Tibial nerve (tissue), 4 donors: ENCODE results near the gene LAMTOR4. TPM values are rescaled to one million over a fixed set of nuclear protein-coding genes. Genes with fewer than 3 reads are reported as not detected.
A peak's percentile ranks its signal among the peaks of the same experiment; 100 is the strongest.

Experiments
- DNase-seq, 2 donors: peaks; one replicate each; pipeline ENCODE4 v3.0.0-alpha.2; 2019; ENCODE audit warnings: low spot score in 2 of 2
- H3K27ac ChIP-seq, 4 donors: fragments of 200-600 bp; sonication (generic) in 3 of 4; one replicate each; pipeline ENCODE4 v1.5.1; 2017 to 2019; ENCODE audit warnings: mild to moderate bottlenecking in 1 of 4
- H3K27me3 ChIP-seq, 2 donors: fragments of 200-600 bp; sonication (generic) in 1 of 2; one replicate each; pipeline versions ENCODE4 v1.5.1 to v1.6.0; 2017 to 2019
- H3K36me3 ChIP-seq, 3 donors: fragments of 200-600 bp; sonication (generic); one replicate each; pipeline ENCODE4 v1.5.1; 2018 to 2019
- H3K4me1 ChIP-seq, 4 donors: fragments of 200-600 bp; sonication (generic) in 3 of 4; one replicate each; pipeline ENCODE4 v1.5.1; 2017 to 2019
- H3K4me3 ChIP-seq, 4 donors: fragments of 200-600 bp; sonication (generic) in 3 of 4; one replicate each; pipeline ENCODE4 v1.5.1; 2017 to 2019; ENCODE audit warnings: mild to moderate bottlenecking in 1 of 4, moderate library complexity in 1 of 4
- H3K9me3 ChIP-seq, 4 donors: fragments of 200-600 bp; sonication (generic) in 3 of 4; one replicate each; pipeline ENCODE4 v1.5.1; 2017 to 2019
- CTCF ChIP-seq, 5 experiments: fragments of 200-600 bp in 3 of 5; fragments of 450-650 bp in 2 of 5; sonication (generic) in 3 of 5; IDR thresholded peaks; one replicate each; pipeline ENCODE4 v1.5.1; 2016 to 2019; ENCODE audit warnings: antibody characterized with exemption in 5 of 5, mild to moderate bottlenecking in 3 of 5, moderate library complexity in 2 of 5
- EP300 ChIP-seq, 2 donors: sonication (generic); formaldehyde crosslinking; IDR thresholded peaks; one replicate each; pipeline ENCODE4 v1.6.1; 2017; ENCODE audit warnings: antibody characterized with exemption in 2 of 2, mild to moderate bottlenecking in 1 of 2
- POLR2A ChIP-seq, 2 donors: fragments of 450-650 bp; IDR thresholded peaks; one replicate each; pipeline ENCODE4 v1.6.1; 2017; ENCODE audit warnings: antibody characterized with exemption in 2 of 2, mild to moderate bottlenecking in 2 of 2, moderate library complexity in 2 of 2
- WGBS, 2 donors: methylation state at CpG; one replicate each; pipeline ENCODE4 v1.1.5; 2018; 5-methylcytosine and 5-hydroxymethylcytosine counted together
- total RNA-seq, 4 donors: library from RNA; depleted of rRNA; stranded (reverse); fragments of >200 nt; gene quantifications; one replicate each; pipeline ENCODE4 v1.1.0, GENCODE V29; 2016

Gene LAMTOR4
- total RNA-seq, 4 donors from 2014 or later: 226 to 312 (median 252) TPM

- Histone ChIP-seq H3K27ac (no peak overlapping the region), H3K9me3 (no peaks in the 10 kb centered on the region), H3K4me3 (peak overlapping the region; percentile 22 to 51 (median 36)), H3K27me3 (peaks cover 0 to 12% of the 10 kb centered on the region in 2 donors), H3K36me3 (no peaks in the 10 kb centered on the region), H3K4me1 (peaks cover 0 to 46% (median 28%) of the 10 kb centered on the region in 4 donors)
- WGBS, 2 donors: 36 to 41% methylated on average over 18 to 20 of the region's 22 CpGs
- DNase-seq: no peak
- no peak for TF ChIP-seq EP300 (IDR thresholded peaks at IDR 0.05)
Observed at GRCh38 chr7:100171840-100172239, 23.1 kb downstream of the LAMTOR4 start.

- Histone ChIP-seq H3K9me3 (no peaks in the 10 kb centered on the region), H3K4me1 (peaks cover 0 to 39% (median 18%) of the 10 kb centered on the region in 4 donors), H3K4me3 (no peak overlapping the region), H3K36me3 (no peaks in the 10 kb centered on the region), H3K27ac (no peak overlapping the region), H3K27me3 (peaks cover 0 to 12% of the 10 kb centered on the region in 2 donors)
- 91 to 92% methylated on average over 11 of the region's 11 CpGs for WGBS, 2 donors
- DNase-seq: no peak
- TF ChIP-seq POLR2A (IDR thresholded peaks at IDR 0.05) (no peak), EP300 (IDR thresholded peaks at IDR 0.05) (no peak), CTCF (IDR thresholded peaks at IDR 0.05) (no peak)
Observed at GRCh38 chr7:100173806-100174495, 25.2 kb downstream of the LAMTOR4 start.

GRCh38 chr7:100174582-100174981, 25.9 kb downstream of the LAMTOR4 start:
- peaks cover 0 to 34% (median 18%) of the 10 kb centered on the region in 4 donors for H3K4me1 ChIP-seq
- no peak overlapping the region for H3K27ac ChIP-seq
- no peaks in the 10 kb centered on the region for H3K36me3 ChIP-seq
- H3K9me3 ChIP-seq: no peaks in the 10 kb centered on the region
- TF ChIP-seq CTCF (IDR thresholded peaks at IDR 0.05): no peak
- no peak for TF ChIP-seq EP300 (IDR thresholded peaks at IDR 0.05)
- no peak for TF ChIP-seq POLR2A (IDR thresholded peaks at IDR 0.05)
- peaks cover 0 to 12% of the 10 kb centered on the region in 2 donors for H3K27me3 ChIP-seq
- 77 to 83% methylated on average over 5 of the region's 5 CpGs for WGBS, 2 donors
- DNase-seq: no peak
- H3K4me3 ChIP-seq: no peak overlapping the region

- H3K4me3 ChIP-seq: no peak overlapping the region
- H3K36me3 ChIP-seq: no peaks in the 10 kb centered on the region
- TF ChIP-seq POLR2A (IDR thresholded peaks at IDR 0.05) (no peak), EP300 (IDR thresholded peaks at IDR 0.05) (no peak), CTCF (IDR thresholded peaks at IDR 0.05) (no peak)
- peaks cover 0 to 34% (median 18%) of the 10 kb centered on the region in 4 donors for H3K4me1 ChIP-seq
- peaks cover 0 to 12% of the 10 kb centered on the region in 2 donors for H3K27me3 ChIP-seq
- WGBS, 2 donors: 88 to 93% methylated on average over 14 of the region's 14 CpGs
- H3K27ac ChIP-seq: no peak overlapping the region
- H3K9me3 ChIP-seq: no peaks in the 10 kb centered on the region
- DNase-seq: no peak
Observed at GRCh38 chr7:100175296-100175935, 26.7 kb downstream of the LAMTOR4 start.

- TF ChIP-seq EP300 (IDR thresholded peaks at IDR 0.05): no peak
- no peak for TF ChIP-seq POLR2A (IDR thresholded peaks at IDR 0.05)
- no peak for TF ChIP-seq CTCF (IDR thresholded peaks at IDR 0.05)
- DNase-seq: no peak
- 49 to 51% methylated on average over 14 of the region's 14 CpGs for WGBS, 2 donors
- Histone ChIP-seq H3K27ac (peak overlapping the region in 2 of 4 donors; percentile 29 to 42), H3K9me3 (no peaks in the 10 kb centered on the region), H3K36me3 (no peaks in the 10 kb centered on the region), H3K27me3 (peaks cover 0 to 8% of the 10 kb centered on the region in 2 donors), H3K4me3 (peak overlapping the region; percentile 41 to 51 (median 46)), H3K4me1 (peaks cover 0 to 26% (median 11%) of the 10 kb centered on the region in 4 donors)
Observed at GRCh38 chr7:100176096-100177044, 27.7 kb downstream of the LAMTOR4 start.
